NCI-H345 treated with DMSO at 0.1 percent for 48 hours (cell line): ENCODE results near the gene DCAKD.
"Not testable (repeated sequence)": the region's sequence is repeated elsewhere in the genome, so short reads cannot be mapped to it uniquely, and the experiment has no call there.

Source experiments
- DNase-seq: peaks from one replicate; lab custom pipeline; 2025; ENCODE audit not compliant: unreplicated experiment; lab: John Stamatoyannopoulos, UW

Gene DCAKD

GRCh38 chr17:45067637-45068036, 16.2 kb upstream of the DCAKD start:
- DNase-seq, result no peak

- no peak for DNase-seq
These were observed 11.8 kb upstream of the DCAKD start for GRCh38 chr17:45063198-45063597.

- DNase-seq, result no peak
These were observed 10.3 kb upstream of the DCAKD start for GRCh38 chr17:45061606-45062205.

- DNase-seq, result peak; percentile 99
These were observed 9.6 kb upstream of the DCAKD start, which contains the start of gene NMT1 for GRCh38 chr17:45060797-45061605. Gene NMT1 (plus strand): TSS chr17:45061317. CDS start chr17:45061330, 13 bp downstream.

- DNase-seq, result no peak
These were observed 9.0 kb upstream of the DCAKD start for GRCh38 chr17:45060382-45060796.

GRCh38 chr17:45052052-45052772, 780 bp upstream of the DCAKD start:
- DNase-seq, result peak; percentile 40

- not testable (repeated sequence) for DNase-seq
These were observed 254 bp upstream of the DCAKD start for GRCh38 chr17:45051720-45052051.

- DNase-seq, result no peak
These were observed 862 bp downstream of the DCAKD start for GRCh38 chr17:45050481-45051059.

- no peak for DNase-seq
These were observed 2.5 kb downstream of the DCAKD start for GRCh38 chr17:45048795-45049563.

- DNase-seq, result no peak
These were observed 4.8 kb downstream of the DCAKD start for GRCh38 chr17:45046537-45047125.

GRCh38 chr17:45043813-45044540, 7.5 kb downstream of the DCAKD start:
- DNase-seq, result no peak

GRCh38 chr17:45042346-45043120, 8.9 kb downstream of the DCAKD start:
- DNase-seq, result no peak

GRCh38 chr17:45040459-45040858, 11.0 kb downstream of the DCAKD start:
- DNase-seq, result no peak

GRCh38 chr17:45038728-45039634, 12.5 kb downstream of the DCAKD start:
- no peak for DNase-seq

GRCh38 chr17:45036691-45037090, 14.7 kb downstream of the DCAKD start:
- no peak for DNase-seq

- DNase-seq, result no peak
These were observed 15.6 kb downstream of the DCAKD start for GRCh38 chr17:45035848-45036247.

- DNase-seq, result no peak
These were observed 16.8 kb downstream of the DCAKD start for GRCh38 chr17:45034599-45034998.

- DNase-seq, result no peak
These were observed 19.3 kb downstream of the DCAKD start for GRCh38 chr17:45032174-45032541.
